SJCRH30 (cell line): ENCODE measurements around the gene GMPR2. TPM values are rescaled to one million over a fixed set of nuclear protein-coding genes. Genes with fewer than 3 reads are reported as not detected.
A peak's percentile ranks its signal among the peaks of the same experiment; 100 is the strongest.

Experiments
- DNase-seq, 2 experiments: peaks; one replicate each; pipeline ENCODE4 v3.0.0-alpha.2; 2015 to 2020
- H3K27ac ChIP-seq: fragments of 250-450 bp; sonication (Bioruptor Pico); 2 replicates; pipeline ENCODE4 v1.5.1; 2020; ENCODE audit warnings: mild to moderate bottlenecking, moderate library complexity
- H3K27me3 ChIP-seq: fragments of 250-450 bp; sonication (Bioruptor Pico); 2 replicates; pipeline ENCODE4 v1.5.1; 2020; ENCODE audit warnings: mild to moderate bottlenecking, moderate library complexity
- H3K36me3 ChIP-seq: fragments of 250-450 bp; sonication (Bioruptor Pico); 2 replicates; pipeline ENCODE4 v1.5.1; 2020; ENCODE audit warnings: mild to moderate bottlenecking, moderate library complexity
- H3K4me1 ChIP-seq: fragments of 250-450 bp; sonication (Bioruptor Pico); 2 replicates; pipeline ENCODE4 v1.5.1; 2020; ENCODE audit warnings: mild to moderate bottlenecking, moderate library complexity
- H3K4me3 ChIP-seq: fragments of 250-450 bp; sonication (Bioruptor Pico); 2 replicates; pipeline ENCODE4 v1.5.1; 2020; ENCODE audit warnings: mild to moderate bottlenecking, moderate library complexity
- H3K9me3 ChIP-seq: fragments of 250-450 bp; sonication (Bioruptor Pico); replicated peaks from 2 replicates; pipeline ENCODE4 v1.5.1; 2020; ENCODE audit warnings: mild to moderate bottlenecking, moderate library complexity
- total RNA-seq: library from RNA; depleted of rRNA; stranded (reverse); fragments of >200 nt; shearing (Covaris generic); gene quantifications from 2 replicates; pipeline ENCODE4 v1.2.3, GENCODE V29; 2014

Gene GMPR2
- total RNA-seq, 1 experiment from 2014 or later = 54.1 TPM

DNA sequence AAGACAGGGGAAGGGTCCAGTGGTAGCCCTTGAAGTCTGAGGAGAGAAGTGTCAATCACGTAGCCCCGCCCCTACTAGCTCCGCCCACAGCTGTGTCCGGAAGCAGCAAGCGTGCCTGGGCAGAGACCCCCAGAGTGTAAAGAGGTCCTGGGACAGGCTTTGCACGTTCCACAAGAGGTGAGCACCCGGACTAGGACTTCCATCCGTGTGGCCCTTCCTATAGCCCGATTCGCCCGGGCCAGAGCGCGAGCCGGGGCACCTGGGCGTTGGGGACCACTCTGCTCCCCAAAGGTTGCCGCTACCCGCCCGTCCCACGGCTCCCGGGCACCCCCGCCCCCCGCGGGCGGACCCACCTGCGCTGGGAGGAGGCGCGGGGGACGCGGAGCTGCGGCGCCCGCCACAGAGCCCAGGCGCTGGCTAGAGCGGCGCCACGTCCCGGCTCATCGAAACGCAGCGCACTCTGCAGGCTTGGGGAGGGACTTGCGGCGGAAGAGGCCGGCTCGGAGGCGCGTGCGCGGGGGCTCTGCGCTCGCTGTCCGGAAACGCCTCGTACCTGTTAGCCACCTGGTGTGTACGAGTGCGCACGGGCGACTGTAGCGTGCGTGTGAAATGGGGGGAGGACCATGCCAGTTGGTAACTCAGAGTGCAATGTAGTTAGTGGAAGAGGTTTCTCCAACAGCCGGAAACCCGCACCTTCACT, 38.6 kb downstream of the GMPR2 start, which contains the start of gene RABGGTA:
RABGGTA (minus strand) TSS at position 464 of the 700 bp plus-strand sequence. CDS start 482 bp downstream, outside the sequence.
- Histone ChIP-seq H3K4me1 (no peaks in the 10 kb centered on the region), H3K27ac (peak within 1 kb of the TSS; percentile 72), H3K4me3 (peak within 1 kb of the TSS; percentile 80), H3K9me3 (no peaks in the 10 kb centered on the region), H3K27me3 (no peaks in the 10 kb centered on the region), H3K36me3 (no peaks in the 10 kb centered on the region)
- peak; percentile 87 to 90 for DNase-seq

DNA sequence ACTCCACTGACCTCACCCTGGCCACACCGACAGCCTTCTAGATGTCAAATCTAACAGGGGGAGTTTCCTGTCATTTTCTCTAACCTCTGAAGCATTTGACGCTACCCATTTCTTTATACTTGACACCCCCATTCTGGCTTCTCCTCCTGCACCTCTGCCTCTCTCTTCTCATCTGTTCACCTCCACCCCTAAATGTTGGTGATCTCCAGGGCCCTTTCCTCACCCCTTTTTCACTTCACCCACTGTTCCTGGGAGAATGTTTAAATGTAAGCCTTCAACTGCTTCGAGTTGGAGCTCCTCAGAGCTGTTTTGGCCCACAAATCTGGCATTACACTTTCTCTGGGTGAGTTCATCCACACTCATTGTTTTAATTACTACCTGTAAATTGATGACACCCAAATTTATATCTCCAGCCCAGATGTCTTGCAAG, 39.1 kb downstream of the GMPR2 start:
- no peak for DNase-seq
- H3K9me3 ChIP-seq = no peaks in the 10 kb centered on the region
- H3K36me3 ChIP-seq = no peaks in the 10 kb centered on the region
- H3K27ac ChIP-seq = no peak overlapping the region; the same call in 1 of the 2 replicates
- no peaks in the 10 kb centered on the region for H3K4me1 ChIP-seq
- no peaks in the 10 kb centered on the region for H3K27me3 ChIP-seq
- H3K4me3 ChIP-seq = peak overlapping the region; percentile 80

DNA sequence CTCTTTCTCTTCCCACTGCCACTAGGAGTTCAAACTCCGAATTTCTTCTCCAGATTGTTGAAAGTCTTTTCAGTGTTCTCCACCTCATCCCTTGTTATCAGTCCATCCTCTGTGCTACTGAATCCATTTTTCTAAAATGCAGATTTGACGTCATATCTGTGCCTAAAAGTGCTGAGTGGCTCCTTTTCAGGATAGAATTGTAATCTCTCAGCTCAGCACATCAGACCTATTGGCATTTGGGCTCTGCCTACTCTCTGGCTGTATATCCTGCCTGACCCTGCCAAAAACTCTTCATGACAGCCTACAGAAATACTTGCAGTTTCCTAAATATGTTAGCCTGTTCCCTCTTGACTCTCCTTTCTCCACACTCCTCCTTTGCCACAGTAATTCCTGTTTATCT, 39.7 kb downstream of the GMPR2 start:
- no peaks in the 10 kb centered on the region for H3K36me3 ChIP-seq
- no peaks in the 10 kb centered on the region for H3K27me3 ChIP-seq
- no peak overlapping the region for H3K4me3 ChIP-seq
- no peaks in the 10 kb centered on the region for H3K4me1 ChIP-seq
- no peak overlapping the region for H3K27ac ChIP-seq
- H3K9me3 ChIP-seq = no peaks in the 10 kb centered on the region
- DNase-seq = no peak

DNA sequence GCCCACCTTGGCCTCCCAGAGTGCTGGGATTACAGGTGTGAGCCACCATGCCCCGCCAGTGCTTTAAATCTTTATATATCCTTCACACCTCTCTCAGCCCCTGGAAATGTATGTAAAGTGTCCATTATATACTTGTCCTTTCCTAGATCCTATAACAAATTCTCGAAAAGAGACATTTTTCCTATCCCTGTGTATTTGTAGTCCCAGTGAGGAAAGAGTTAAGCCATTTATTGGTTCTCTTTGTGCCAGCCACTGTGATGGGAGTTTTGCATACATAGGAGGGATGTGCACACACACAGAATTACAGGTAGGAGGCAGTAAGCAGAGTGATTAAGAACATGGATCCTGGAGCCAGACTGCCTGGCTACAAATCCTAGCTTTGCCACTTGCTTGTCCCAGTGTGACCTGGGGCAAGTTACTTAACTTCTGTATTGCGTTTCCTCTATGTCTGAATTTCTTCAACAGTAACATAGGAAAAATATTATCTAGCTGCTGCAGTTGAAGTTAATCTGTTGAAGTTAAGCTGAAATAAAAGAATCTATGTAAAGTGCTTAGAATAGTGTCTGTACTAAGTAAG, 40.8 kb downstream of the GMPR2 start:
- Histone ChIP-seq H3K36me3 (no peaks in the 10 kb centered on the region), H3K27ac (no peak overlapping the region), H3K4me1 (no peaks in the 10 kb centered on the region), H3K4me3 (no peak overlapping the region), H3K27me3 (no peaks in the 10 kb centered on the region), H3K9me3 (no peaks in the 10 kb centered on the region)
- DNase-seq = no peak

- Histone ChIP-seq H3K27me3 (no peaks in the 10 kb centered on the region), H3K9me3 (no peaks in the 10 kb centered on the region), H3K36me3 (no peaks in the 10 kb centered on the region), H3K4me3 (no peak overlapping the region), H3K27ac (no peak overlapping the region), H3K4me1 (no peaks in the 10 kb centered on the region)
- DNase-seq = no peak
Observed at GRCh38 chr14:24274101-24274543, 41.4 kb downstream of the GMPR2 start.

DNA sequence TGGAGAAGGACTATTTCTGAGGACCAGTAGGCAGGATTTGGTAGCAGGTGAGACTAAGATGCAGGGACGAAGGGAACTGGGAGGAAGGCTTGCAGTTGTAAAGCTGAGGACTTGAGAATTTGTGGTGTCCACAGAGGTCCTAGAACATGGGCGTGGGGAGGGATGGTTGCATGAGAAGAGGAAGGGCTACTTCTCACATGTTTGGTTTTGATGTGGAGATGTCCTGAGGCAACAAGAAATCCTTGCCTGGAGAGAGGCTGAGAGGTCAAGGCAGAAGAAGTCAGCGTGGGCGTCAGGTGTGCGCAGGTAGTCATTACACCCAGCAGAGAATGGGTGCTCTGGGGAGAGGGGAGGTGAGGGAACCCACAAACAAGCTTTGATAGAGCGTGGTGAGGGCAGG, 44.3 kb downstream of the GMPR2 start:
- Histone ChIP-seq H3K4me1 (no peaks in the 10 kb centered on the region), H3K4me3 (no peak overlapping the region), H3K27me3 (no peaks in the 10 kb centered on the region), H3K9me3 (no peaks in the 10 kb centered on the region), H3K36me3 (no peaks in the 10 kb centered on the region), H3K27ac (no peak overlapping the region)
- no peak for DNase-seq

DNA sequence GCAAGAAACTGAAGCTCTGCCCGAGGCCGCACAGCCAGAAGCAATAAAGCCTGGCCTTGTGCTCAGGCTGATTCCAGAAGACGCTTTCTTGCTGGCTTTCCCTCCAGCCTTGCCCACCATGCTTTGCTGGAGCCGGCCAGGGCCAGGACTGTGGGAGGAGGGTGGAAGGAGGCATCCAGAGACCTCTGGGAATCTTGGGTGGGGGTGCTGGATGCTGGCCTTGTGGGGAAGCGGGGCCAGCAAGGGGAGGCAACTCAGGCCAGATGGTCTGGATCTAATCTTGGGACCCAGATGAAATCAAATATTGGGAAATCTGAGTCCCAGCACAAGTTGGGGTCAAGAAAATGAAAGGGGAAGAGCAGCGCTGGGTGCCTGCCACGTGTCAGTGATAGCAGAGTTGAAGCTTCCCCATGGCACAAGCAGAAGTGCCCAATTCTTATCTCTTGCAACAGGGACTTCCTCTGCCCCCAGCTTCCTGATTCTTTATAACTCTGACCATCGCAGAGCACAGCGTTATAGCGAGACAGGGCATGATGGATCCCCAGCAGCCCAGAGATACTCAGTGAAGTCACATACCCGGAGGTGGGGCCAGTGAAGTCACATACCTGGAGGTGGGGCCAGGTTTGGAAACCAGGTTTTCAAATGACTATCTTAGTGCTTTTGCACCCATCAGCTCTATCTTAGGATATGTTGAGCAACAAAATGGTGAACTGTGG, 45.0 kb downstream of the GMPR2 start:
- Histone ChIP-seq H3K9me3 (no peaks in the 10 kb centered on the region), H3K27ac (no peak overlapping the region), H3K4me3 (no peak overlapping the region), H3K27me3 (no peaks in the 10 kb centered on the region), H3K36me3 (no peaks in the 10 kb centered on the region), H3K4me1 (no peaks in the 10 kb centered on the region)
- DNase-seq = no peak

- H3K27ac ChIP-seq = no peak overlapping the region
- H3K4me3 ChIP-seq = no peak overlapping the region
- no peaks in the 10 kb centered on the region for H3K36me3 ChIP-seq
- no peak for DNase-seq
- no peaks in the 10 kb centered on the region for H3K9me3 ChIP-seq
- H3K4me1 ChIP-seq = no peaks in the 10 kb centered on the region
- H3K27me3 ChIP-seq = no peaks in the 10 kb centered on the region
Observed at GRCh38 chr14:24278424-24278823, 45.7 kb downstream of the GMPR2 start.

DNA sequence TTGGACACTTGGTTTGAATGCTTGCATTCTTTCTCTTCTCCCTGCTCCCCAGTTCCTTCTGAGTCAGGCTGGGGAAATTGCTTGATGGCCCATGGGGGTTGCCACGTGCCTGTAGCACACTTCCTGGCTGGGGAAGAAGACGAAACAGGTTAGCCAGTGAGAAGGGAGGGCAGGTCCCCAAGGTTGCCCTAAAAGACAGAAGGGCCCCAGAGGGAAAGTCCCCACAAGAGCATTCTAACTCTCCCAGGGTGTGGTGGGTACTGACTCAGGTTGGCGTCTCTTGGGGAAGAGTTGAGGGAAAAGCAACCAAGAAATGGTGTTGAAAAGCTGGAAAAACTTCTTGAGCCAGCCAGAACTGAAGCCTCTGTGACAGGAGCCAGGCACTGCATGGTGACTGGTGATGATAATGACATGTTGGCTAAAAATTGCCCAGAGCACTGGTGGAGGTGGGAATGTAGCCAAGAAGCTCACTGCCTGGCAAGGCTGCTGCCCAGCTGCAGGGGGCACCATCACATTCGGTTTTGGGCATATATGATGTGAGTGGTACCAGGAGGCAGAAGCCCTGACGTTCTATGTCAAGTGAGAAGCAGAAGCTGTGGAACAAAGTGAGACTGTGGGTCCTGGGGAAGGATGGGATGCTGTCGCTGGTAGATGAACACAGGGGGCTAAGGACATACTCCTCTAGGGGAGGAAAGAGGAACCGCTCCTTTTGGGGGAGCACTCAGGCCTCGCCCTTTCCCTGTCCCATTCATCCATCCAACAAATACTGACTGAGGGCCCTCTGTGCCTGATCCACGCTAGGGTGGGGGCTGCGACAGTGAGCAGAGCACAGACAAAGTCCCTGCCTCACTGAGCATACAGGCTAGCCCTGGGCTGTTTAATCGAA, 46.8 kb downstream of the GMPR2 start:
- Histone ChIP-seq H3K27ac (no peak overlapping the region), H3K36me3 (no peaks in the 10 kb centered on the region), H3K27me3 (no peaks in the 10 kb centered on the region), H3K4me3 (no peak overlapping the region), H3K9me3 (no peaks in the 10 kb centered on the region), H3K4me1 (no peaks in the 10 kb centered on the region)
- no peak for DNase-seq

DNA sequence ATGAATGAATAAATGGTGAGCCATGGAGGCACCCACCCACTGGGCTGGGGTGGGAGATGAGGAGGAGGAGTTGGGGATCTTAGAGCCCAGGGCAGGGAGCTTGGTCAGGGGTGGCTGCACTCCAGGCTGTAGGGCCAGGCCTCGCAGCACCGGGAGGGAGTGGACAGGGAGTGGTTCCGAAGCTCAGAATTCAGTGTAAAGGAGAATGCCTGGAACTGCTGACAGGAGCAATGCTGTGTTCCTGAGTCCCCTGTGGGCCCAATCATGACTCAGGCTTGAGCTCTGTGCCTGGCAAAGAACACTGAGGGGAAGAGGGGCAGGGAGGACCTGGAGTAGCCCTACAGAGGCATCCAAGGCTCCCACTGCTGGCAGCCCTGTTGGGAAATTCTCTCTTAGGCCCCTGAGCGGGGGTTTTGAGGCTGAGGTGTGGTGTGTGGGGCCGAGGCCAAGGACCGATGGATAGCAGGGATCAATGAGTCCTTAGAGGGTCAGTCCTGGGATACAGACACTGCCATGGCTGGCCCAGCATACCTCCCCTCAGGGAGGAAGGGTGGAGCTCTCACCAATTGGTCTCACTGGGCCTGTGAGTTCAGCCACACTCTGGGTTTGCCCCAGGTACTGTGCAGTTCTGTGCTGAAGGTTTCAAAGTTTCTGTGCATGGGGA, 48.2 kb downstream of the GMPR2 start:
- no peaks in the 10 kb centered on the region for H3K9me3 ChIP-seq
- H3K36me3 ChIP-seq = no peaks in the 10 kb centered on the region
- H3K4me3 ChIP-seq = no peak overlapping the region
- no peaks in the 10 kb centered on the region for H3K27me3 ChIP-seq
- H3K27ac ChIP-seq = no peak overlapping the region
- no peak for DNase-seq
- no peaks in the 10 kb centered on the region for H3K4me1 ChIP-seq

DNA sequence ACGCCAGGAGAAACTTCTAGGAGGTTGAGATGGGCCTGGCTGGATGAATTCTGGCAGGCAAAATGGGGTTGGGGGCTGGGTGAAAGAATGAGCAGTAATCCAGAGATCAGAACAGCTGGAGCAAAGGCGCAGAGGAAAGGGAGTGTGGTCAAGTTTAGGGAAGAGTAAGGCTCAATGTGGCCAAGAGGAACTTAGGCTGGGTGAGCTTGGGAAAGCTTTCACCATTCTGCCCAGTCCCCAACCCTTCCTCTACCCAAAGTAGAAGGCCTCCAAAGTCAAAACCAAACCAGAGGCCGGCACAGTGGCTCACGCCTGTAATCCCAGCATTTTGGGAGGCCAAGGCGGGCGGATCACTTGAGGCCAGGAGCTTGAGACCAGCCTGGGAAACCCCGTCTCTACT, 48.9 kb downstream of the GMPR2 start:
- DNase-seq = no peak
- Histone ChIP-seq H3K9me3 (no peaks in the 10 kb centered on the region), H3K4me3 (no peak overlapping the region), H3K36me3 (no peaks in the 10 kb centered on the region), H3K27ac (no peak overlapping the region), H3K4me1 (no peaks in the 10 kb centered on the region), H3K27me3 (no peaks in the 10 kb centered on the region)

DNA sequence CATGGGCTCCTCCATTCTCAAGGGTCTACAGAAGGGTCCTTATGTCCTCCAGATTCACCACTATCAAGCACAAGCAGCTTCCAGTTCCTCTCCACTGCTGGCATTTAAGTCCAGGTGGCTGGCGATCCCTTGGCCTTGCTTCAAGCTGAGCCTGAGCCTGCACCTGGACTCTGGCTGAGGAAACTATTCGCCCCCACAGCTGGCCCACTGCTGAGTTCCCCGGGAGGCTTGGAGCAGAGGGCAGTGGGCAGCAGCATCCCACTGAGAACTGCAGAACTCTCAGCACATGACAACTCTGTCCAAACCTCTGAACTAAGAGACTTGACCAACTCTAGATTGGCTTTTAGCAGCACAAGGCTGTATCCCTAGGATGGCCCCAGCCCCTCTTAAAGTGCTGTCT, 50.0 kb downstream of the GMPR2 start:
- Histone ChIP-seq H3K4me1 (no peaks in the 10 kb centered on the region), H3K4me3 (no peak overlapping the region), H3K27ac (no peak overlapping the region), H3K36me3 (no peaks in the 10 kb centered on the region), H3K9me3 (no peaks in the 10 kb centered on the region), H3K27me3 (no peaks in the 10 kb centered on the region)
- DNase-seq = no peak

DNA sequence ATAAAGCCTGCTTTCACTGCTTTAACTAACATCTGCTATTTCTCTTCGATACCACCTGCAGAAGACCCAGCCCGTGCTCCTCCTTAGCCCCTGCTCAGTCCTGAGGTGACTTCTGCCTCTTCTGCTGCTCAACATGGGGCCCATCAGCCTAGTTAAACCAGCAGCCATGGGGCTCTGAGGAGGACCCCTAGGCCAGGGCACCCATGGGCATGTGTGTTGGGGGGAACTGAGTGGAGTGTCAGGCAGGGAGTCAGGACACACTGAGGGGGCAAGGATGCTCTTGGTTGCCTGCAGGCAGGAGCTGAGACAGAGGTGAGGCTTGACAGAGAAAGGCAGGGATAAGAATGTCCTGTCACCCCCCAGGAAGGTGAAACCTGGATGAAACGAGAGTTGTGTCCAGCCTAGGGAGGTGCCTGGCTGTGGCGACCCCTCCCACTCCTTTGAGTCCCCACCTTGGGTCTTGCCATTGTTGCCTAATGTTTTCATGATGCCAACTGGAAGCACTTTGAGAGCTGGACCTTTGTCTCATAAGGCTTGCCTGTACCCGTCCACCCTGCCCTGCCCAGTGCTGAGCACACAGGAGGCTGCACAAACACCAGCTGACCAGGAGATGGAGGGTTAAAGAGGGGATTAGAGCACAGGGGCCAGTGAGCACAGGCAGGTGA, 51.2 kb downstream of the GMPR2 start:
- no peak for DNase-seq
- Histone ChIP-seq H3K27me3 (no peaks in the 10 kb centered on the region), H3K4me3 (no peak overlapping the region), H3K36me3 (no peaks in the 10 kb centered on the region), H3K4me1 (no peaks in the 10 kb centered on the region), H3K9me3 (no peaks in the 10 kb centered on the region), H3K27ac (no peak overlapping the region)
